DMS53 (cell line): ENCODE measurements around the gene E2F8.

Experiments
- DNase-seq: peaks from one replicate; lab custom pipeline; 2025; lab: John Stamatoyannopoulos, UW

Gene E2F8

DNA sequence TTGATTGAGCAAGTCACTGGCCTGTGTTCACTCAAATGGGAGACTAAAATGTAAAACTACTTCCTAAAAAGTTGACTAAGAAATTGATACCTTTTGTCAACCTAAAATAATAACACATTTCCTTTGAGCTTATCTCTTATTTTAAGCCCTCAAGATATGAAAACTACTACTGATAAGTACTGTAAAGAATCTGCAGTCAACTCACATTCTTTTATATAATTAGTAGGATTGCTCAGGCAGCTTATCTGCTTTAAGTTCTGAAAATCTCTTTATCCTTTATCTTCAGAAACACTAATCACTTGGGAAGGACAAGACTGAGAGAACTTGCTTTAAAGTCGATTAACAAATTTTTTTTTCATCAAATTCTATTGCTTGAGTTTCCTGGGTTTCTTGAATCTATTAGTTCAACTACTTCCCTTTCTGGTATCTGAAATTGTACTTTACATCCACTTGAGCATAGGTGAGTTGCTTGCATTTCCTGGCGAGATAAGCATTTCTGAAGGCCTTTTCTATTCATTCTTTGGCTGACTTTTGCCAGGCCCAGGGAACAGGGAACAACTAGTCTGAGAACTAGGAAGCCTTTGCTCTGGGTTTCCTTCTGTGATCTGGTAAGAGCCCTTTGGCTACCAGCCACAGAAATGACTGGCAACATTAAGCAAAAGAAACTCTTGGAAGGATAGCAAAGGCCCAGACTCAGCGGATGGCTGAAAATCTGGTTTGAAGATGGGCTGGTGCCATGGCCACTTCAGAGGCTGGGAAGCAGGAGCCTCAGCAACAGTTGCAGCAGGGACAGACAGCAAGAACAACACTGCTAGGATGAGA, 19.6 kb downstream of the E2F8 start:
- peak; percentile 30 for DNase-seq

DNA sequence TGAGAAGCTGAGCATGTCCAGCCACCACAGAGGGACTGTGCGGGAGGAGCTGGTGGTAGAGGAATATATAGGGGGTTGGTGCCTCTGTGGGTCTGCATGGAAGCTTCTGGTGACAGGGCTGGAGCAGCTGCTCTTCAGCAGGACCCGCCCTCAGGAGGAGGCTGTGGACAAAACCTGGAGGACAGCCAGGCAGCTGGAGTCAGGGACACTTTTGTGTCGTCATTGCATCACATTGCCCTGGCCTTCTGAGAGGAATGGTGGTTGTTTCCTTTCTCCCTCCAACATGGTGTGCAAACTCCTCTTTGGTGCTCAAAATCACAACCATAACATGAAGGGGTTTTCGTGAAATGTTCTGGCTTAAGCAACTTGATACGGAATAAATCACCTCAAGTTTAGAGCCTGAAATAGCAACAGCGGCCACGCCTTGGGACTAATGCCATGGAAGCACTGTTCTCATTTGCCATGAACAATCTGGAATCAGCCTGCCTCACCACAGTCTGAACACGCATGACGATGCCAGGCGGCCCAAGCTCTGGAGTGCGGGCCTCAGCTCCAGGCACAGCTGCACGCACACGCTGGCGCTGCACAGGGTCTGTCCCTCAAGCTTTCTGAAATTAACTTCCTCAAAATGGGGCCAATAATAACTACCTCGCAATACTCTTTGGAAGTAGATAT, 21.8 kb downstream of the E2F8 start:
- peak; percentile 17 for DNase-seq

- no peak for DNase-seq
Measured at GRCh38 chr11:19218216-19218615, 22.5 kb downstream of the E2F8 start.

DNA sequence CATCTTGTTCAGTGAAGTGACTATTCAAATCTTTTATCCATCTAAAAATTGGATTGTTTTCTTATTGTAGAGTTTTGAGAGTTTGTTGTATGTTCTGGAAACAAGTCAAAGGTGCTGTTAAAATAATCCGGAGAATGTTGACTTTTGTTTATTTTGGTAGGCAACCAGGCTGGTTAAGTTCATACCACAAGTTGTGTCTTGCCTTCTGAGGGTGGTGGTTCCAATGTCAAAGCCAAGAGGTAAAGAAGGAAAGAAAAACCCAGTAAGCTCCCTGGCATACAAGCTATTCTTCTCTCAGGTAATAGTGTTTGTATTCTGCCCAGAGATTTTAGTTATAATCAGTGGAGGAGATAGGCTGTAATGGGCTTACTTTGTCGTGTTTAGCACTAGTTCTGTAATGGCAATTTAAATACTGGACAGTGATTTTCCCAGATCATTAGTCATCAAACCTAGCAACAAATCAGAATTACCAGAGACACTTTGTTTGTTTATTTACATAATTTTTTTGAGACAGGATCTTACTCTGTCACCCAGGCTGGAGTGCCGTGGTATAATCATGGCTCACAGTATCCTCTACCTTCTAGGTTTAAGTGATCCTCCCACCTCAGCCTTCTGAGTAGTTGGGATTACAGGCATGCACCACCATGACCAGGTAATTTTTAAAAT, 23.9 kb downstream of the E2F8 start:
- DNase-seq, result no peak

- no peak for DNase-seq
Measured at GRCh38 chr11:19216021-19216420, 24.7 kb downstream of the E2F8 start.

DNA sequence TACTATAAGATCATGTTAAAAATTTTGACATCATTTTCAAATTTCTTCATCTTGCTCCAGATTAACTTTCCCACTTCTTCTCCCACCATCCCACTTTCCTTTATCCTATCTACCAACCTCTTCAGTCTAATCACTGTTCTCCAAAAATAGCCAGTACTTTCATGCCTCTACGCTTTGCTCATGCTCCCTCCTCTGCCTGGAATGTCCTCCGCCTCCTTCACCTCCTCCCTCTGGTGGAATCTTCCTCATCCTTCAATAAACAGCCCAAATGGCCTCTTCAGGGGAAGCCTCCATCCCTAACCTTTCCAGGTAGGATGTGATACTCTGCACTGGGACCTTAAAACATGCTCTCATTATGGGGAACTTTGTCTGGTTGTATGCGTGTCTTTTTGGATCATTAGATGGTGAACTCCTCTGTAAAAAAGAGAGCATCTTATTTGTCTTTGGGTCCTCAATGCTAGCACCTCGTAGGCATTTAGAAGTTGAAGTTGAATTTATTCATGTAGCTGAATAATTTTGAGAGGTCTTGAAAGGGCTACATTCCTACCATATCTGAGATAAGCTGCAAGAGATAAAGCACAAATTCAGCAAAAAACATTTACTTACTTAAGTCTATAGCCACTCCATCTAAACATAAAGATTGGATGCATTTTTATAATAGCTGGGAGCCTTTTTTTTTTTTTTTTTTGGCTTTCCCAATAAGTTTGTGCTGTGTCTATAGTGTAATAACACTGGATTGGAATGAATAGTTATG, 31.0 kb downstream of the E2F8 start:
- no peak for DNase-seq

DNA sequence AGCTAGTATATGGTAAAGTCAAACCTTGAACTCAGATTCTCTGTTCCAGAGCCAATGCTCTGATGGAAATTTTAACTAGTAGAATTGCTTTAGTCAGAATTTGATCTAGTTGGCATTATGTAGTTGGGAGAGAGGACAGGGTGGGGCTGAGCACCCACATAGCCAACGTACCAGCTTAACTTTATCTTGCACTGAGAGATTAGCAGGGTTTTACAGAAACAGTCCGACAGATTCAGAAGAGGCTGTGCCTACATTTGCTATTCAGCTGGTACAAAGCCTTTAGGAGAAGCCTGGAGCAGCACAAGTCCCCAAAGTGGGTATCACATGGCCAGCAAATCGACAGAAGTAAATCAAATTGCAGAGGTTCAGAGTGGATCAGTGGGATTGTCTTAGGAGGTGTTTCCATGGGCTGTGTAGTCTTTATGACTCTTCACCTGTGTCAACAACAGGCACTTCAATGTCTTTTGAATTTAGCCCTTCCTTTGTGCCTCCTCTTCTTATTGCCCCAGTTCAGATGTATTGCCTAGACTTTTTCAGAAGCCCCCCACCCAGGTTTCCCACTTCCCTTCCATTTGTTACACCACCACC, 31.7 kb downstream of the E2F8 start:
- no peak for DNase-seq

- DNase-seq, result no peak
Measured at GRCh38 chr11:19208181-19208580, 32.6 kb downstream of the E2F8 start.

GRCh38 chr11:19204836-19205235, 35.9 kb downstream of the E2F8 start:
- no peak for DNase-seq

DNA sequence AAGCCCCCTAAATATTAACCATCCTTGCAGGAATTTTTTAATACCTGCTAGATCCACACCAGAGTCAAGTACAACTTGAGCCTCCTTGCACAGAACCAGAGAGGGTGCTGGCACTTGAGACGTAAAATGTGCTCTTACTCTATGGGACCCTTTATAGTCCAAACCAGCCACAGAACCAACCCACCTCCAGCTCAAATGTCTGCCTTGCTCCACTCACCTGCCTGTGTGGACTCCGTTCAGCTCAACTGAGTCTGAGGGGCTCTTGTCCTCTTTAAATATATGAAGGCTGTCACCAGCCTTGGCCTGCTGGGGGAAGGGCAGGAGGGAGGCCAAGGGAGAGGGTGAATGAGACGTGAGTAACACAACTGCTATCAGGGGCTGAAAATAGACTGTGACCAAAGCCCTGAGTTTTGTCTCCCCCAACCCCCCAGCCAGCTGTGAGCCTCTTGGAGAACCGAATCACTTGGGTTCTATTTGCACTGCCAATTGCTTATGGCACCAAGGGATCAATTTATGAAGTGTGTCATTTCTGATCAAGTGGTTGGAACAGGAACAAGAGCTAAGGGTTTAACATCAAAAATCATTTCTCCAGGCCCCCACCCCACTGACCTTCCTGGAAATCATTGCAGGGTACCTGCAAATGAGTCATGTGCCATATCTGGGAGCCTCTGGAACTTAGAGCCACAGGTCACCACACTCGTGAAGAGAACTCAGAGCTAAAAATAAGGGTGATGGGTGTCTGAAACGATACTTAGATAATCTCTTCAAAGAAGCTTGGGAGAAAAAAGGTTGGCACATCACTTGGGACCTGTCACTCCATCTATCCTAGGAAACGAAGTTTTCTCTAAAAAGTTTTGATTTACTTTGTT, 38.8 kb downstream of the E2F8 start, which contains the start of gene CSRP3:
Gene CSRP3 (minus strand): TSS at position 247 of the 869 bp plus-strand sequence. CDS start 9,535 bp downstream, outside the sequence.
- DNase-seq, result no peak

DNA sequence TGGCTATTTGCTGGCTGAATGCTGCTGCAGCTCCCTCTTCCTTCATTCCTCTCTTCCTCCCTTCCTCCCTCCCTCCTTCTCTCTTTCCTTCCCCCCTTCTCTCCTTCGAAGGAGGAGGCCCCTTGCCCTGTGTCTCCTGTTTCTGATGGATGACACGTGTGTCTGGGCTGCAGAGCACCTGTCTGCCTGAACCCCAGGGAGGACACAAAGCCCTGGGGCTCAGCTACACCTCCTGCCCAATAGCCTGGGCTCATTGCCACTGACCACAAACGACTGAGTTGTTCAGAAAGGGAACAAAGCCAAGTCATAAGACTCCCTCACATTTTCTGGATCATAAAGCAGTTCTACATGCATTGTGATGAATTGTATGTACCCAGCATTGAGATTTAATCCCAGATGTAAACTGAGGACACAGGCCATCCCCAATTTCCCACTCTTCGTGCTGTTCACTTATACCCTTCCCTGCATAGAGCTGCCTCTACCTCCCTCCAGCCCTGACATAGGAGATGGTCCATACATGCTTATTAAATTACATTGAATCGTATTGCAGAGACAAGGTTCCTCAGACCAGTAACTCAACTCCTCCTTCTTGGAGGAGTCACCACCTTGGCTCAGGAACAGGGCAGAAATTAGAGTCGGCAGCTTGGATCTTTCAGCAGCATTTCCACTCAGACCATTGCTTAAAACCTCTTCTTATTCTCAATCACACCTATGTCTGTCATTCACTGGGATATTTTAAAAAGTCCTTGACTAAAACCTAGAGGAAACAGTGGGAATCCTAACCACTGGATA, 40.1 kb downstream of the E2F8 start:
- DNase-seq, result no peak

GRCh38 chr11:19199771-19200170, 41.0 kb downstream of the E2F8 start:
- DNase-seq, result no peak

GRCh38 chr11:19199048-19199447, 41.7 kb downstream of the E2F8 start:
- DNase-seq, result no peak

- DNase-seq, result no peak
Measured at GRCh38 chr11:19196432-19196831, 44.3 kb downstream of the E2F8 start.

- no peak for DNase-seq
Measured at GRCh38 chr11:19194620-19195308, 46.0 kb downstream of the E2F8 start.

DNA sequence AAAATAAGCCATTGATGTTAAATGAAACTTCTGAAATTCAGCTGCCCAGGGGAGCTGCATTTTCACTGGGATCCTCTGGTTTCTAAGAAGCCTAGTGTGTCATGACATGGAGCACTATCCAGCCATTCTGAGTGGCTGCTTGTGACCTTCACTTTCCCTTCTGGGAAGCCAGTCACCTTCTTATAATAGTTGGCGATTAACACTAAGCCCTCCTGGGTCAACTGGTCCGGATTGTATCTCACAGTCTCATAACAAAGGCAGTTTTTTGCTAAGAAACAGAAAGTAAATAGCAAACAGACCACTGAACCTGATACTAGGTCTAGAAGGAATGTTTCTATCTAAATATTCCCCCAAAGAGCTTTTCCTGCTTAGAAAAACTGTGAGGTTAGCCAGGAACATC, 46.8 kb downstream of the E2F8 start:
- DNase-seq, result no peak

DNA sequence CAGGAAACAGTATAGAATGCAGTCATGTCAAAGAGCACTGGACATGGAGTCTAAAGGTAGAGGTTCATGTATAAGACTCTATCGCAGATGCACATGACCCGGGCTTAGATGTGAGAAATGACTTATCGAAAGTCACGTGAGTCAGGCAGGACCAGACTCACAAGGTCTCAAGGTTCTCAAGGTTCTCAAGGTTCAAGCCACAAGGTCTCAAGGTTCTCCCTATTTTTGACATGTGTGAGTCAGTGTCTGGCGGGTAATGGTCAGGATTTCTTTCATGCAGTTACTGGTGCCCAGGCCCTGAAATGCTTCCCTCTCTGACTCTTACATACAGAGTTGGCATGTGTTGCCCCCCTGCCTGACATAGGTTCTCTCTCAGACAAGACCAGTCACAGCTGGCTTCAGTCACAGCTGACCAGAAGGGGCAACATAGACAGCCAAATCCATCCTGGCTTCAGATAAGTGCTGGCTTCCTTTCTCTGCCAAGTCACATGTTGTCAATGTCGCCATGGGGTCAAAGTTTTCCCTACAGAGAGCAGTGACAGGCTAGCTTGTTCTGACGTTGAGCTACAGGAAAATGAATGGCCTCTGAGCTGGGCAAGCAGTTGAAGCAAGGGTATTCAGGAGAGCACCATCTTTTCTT, 49.1 kb downstream of the E2F8 start:
- DNase-seq, result no peak

DNA sequence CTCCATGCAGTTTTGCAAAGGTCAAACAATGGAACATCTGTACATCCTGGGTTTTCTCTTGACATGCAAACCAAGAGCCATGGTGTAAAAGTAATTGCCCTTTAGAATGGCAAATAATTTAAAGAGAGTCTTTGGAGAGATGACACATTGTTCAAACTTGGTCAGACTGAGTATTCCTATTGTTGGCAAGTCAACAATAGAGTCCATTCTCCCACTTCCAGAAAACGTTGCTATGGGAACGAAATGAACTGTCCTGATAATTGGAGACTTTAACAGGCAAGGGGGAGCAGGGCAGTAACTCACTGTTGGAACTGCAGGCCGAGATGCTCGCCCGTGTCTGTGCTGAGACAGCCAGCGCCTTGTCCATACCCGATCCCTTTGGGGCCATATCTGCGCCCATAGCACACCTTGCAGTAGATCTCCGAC, 52.9 kb downstream of the E2F8 start:
- peak; percentile 31 for DNase-seq
